NK-92 (cell line): Measurements from ENCODE around the gene TAS2R14.

ENCODE experiments used
- DNase-seq: peaks from one replicate; lab custom pipeline; 2025; ENCODE audit not compliant: unreplicated experiment; lab: John Stamatoyannopoulos, UW

The TAS2R14 gene

GRCh38 chr12:10909462-10909861, 29.6 kb downstream of the TAS2R14 start, which contains the start of gene TAS2R13:
Gene TAS2R13 (minus strand): TSS chr12:10909562. CDS start chr12:10909298, 264 bp downstream.
- DNase-seq, result no peak

GRCh38 chr12:10904686-10905085, 34.4 kb downstream of the TAS2R14 start:
- DNase-seq, result no peak

- no peak for DNase-seq
Observed at GRCh38 chr12:10901427-10901826, 37.6 kb downstream of the TAS2R14 start.

GRCh38 chr12:10900972-10901371, 38.1 kb downstream of the TAS2R14 start:
- DNase-seq, result no peak

- DNase-seq, result no peak
Observed at GRCh38 chr12:10900530-10900929, 38.5 kb downstream of the TAS2R14 start.

GRCh38 chr12:10896854-10897253, 42.2 kb downstream of the TAS2R14 start:
- no peak for DNase-seq

- no peak for DNase-seq
Observed at GRCh38 chr12:10891937-10892336, 47.1 kb downstream of the TAS2R14 start.

- no peak for DNase-seq
Observed at GRCh38 chr12:10889226-10889625, 49.8 kb downstream of the TAS2R14 start.
